Smooth muscle cell (in vitro differentiated cells): ENCODE measurements around the gene KLHDC9. TPM values are rescaled to one million over a fixed set of nuclear protein-coding genes. Genes with fewer than 3 reads are reported as not detected.

Source experiments
- DNase-seq: peaks from one replicate; lab custom pipeline; 2025; ENCODE audit not compliant: unreplicated experiment; lab: John Stamatoyannopoulos, UW
- H2AFZ ChIP-seq: fragments of 200-600 bp; sonication (generic); 2 replicates; pipeline ENCODE4 v1.6.0; 2016; ENCODE audit warnings: antibody characterized with exemption, low read depth, mild to moderate bottlenecking
- H3F3A ChIP-seq: fragments of 200-600 bp; sonication (generic); 2 replicates; pipeline ENCODE4 v1.6.0; 2017; ENCODE audit warnings: antibody characterized with exemption, low read depth
- H3K27ac ChIP-seq: fragments of 200-600 bp; sonication (generic); 2 replicates; pipeline ENCODE4 v1.5.1; 2016; ENCODE audit warnings: low read depth, mild to moderate bottlenecking
- H3K27me3 ChIP-seq: fragments of 200-600 bp; sonication (generic); 2 replicates; pipeline ENCODE4 v1.6.1; 2016; ENCODE audit warnings: low read depth, mild to moderate bottlenecking
- H3K36me3 ChIP-seq: fragments of 200-600 bp; sonication (generic); 2 replicates; pipeline ENCODE4 v1.5.1; 2016; ENCODE audit warnings: low read depth
- H3K4me1 ChIP-seq: fragments of 200-600 bp; sonication (generic); 2 replicates; pipeline ENCODE4 v1.5.1; 2016; ENCODE audit warnings: low read depth
- H3K4me2 ChIP-seq: fragments of 200-600 bp; sonication (generic); 2 replicates; pipeline ENCODE4 v1.6.0; 2016; ENCODE audit warnings: mild to moderate bottlenecking
- H3K4me3 ChIP-seq: fragments of 200-600 bp; sonication (generic); 2 replicates; pipeline ENCODE4 v1.5.1; 2016; ENCODE audit warnings: mild to moderate bottlenecking
- H3K79me2 ChIP-seq: fragments of 200-600 bp; sonication (generic); 2 replicates; pipeline ENCODE4 v1.6.0; 2016; ENCODE audit warnings: low read depth, mild to moderate bottlenecking
- H3K9ac ChIP-seq: fragments of 200-600 bp; sonication (generic); 2 replicates; pipeline ENCODE4 v1.6.0; 2016; ENCODE audit warnings: low read depth
- H3K9me3 ChIP-seq: fragments of 200-600 bp; sonication (generic); replicated peaks from 2 replicates; pipeline ENCODE4 v1.5.1; 2016; ENCODE audit warnings: low read depth
- H4K20me1 ChIP-seq: fragments of 200-600 bp; sonication (generic); 2 replicates; pipeline ENCODE4 v1.6.0; 2016; ENCODE audit warnings: low read depth
- CTCF ChIP-seq: fragments of 200-600 bp; sonication (generic); IDR thresholded peaks from 2 replicates; pipeline ENCODE4 v1.5.1; 2017; ENCODE audit warnings: borderline replicate concordance, mild to moderate bottlenecking, antibody characterized with exemption; ENCODE audit not compliant: insufficient read depth, poor library complexity, severe bottlenecking
- WGBS: methylation state at CpG from one replicate; pipeline ENCODE4 v1.1.7; 2016; ENCODE audit warnings: low lambda C conversion rate; 5-methylcytosine and 5-hydroxymethylcytosine counted together
- polyA plus RNA-seq: library from polyadenylated mRNA; unstranded; fragments of >200 nt; fragmentation: Nextera tagmentation; extraction: Ambion mirVana; gene quantifications from 2 replicates; pipeline ENCODE4 v1.2.1, GENCODE V29; 2016
- total RNA-seq: library from RNA; depleted of rRNA; stranded (reverse); fragments of >200 nt; gene quantifications from 2 replicates; pipeline ENCODE4 v1.2.3, GENCODE V29; 2014

Gene KLHDC9
- total and polyA plus RNA-seq, 2 experiments from 2014 or later = 2.2 to 4.6 TPM

GRCh38 chr1:161106431-161106830 is 8.3 kb downstream of the KLHDC9 start:
- Histone ChIP-seq H3K4me2 (no peak overlapping the region), H2AFZ (no peak overlapping the region), H4K20me1 (peaks cover 74% of the 10 kb centered on the region), H3K27me3 (no peaks in the 10 kb centered on the region), H3K36me3 (no peaks in the 10 kb centered on the region), H3F3A (no peaks in the 10 kb centered on the region), H3K9me3 (no peaks in the 10 kb centered on the region), H3K4me1 (no peaks in the 10 kb centered on the region), H3K9ac (no peak overlapping the region), H3K27ac (no peak overlapping the region), H3K79me2 (peaks cover 84% of the 10 kb centered on the region), H3K4me3 (no peak overlapping the region)
- WGBS = 92% methylated on average over 1 of the region's 1 CpG
- no peak for DNase-seq
- no peak for TF ChIP-seq CTCF

GRCh38 chr1:161111117-161111516 is 13.0 kb downstream of the KLHDC9 start:
- 100% methylated on average over 3 of the region's 3 CpGs for WGBS

GRCh38 chr1:161111527-161111926 is 13.4 kb downstream of the KLHDC9 start:
- Histone ChIP-seq H3K27ac (no peak overlapping the region), H3K79me2 (peaks cover 100% of the 10 kb centered on the region), H3K4me2 (no peak overlapping the region), H3F3A (no peaks in the 10 kb centered on the region), H4K20me1 (peaks cover 74% of the 10 kb centered on the region), H3K9ac (no peak overlapping the region), H3K36me3 (no peaks in the 10 kb centered on the region), H3K27me3 (no peaks in the 10 kb centered on the region), H3K4me3 (no peak overlapping the region), H3K4me1 (no peaks in the 10 kb centered on the region), H3K9me3 (no peaks in the 10 kb centered on the region), H2AFZ (no peak overlapping the region)
- no peak for TF ChIP-seq CTCF
- WGBS = 96% methylated on average over 2 of the region's 2 CpGs
- DNase-seq = no peak

More at GRCh38 chr1:161111117-161111516, 13.0 kb downstream of the KLHDC9 start:
- Histone ChIP-seq H2AFZ (no peak overlapping the region), H3K4me2 (no peak overlapping the region), H3K27ac (no peak overlapping the region), H3K9me3 (no peaks in the 10 kb centered on the region), H3K4me1 (no peaks in the 10 kb centered on the region), H4K20me1 (peaks cover 76% of the 10 kb centered on the region), H3K27me3 (no peaks in the 10 kb centered on the region), H3K4me3 (no peak overlapping the region), H3K79me2 (peaks cover 100% of the 10 kb centered on the region), H3K36me3 (no peaks in the 10 kb centered on the region), H3K9ac (no peak overlapping the region), H3F3A (no peaks in the 10 kb centered on the region)
- no peak for TF ChIP-seq CTCF
- no peak for DNase-seq

- Histone ChIP-seq H4K20me1 (peaks cover 61% of the 10 kb centered on the region), H3K27me3 (no peaks in the 10 kb centered on the region), H2AFZ (no peak overlapping the region), H3K27ac (no peak overlapping the region), H3F3A (no peaks in the 10 kb centered on the region), H3K4me3 (no peak overlapping the region), H3K9me3 (no peaks in the 10 kb centered on the region), H3K79me2 (peaks cover 96% of the 10 kb centered on the region), H3K36me3 (no peaks in the 10 kb centered on the region), H3K4me2 (no peak overlapping the region), H3K4me1 (peaks cover 5% of the 10 kb centered on the region), H3K9ac (no peak overlapping the region)
- TF ChIP-seq CTCF = no peak
- no peak for DNase-seq
- 100% methylated on average over 1 of the region's 1 CpG for WGBS
Observed at GRCh38 chr1:161113915-161114314, 15.8 kb downstream of the KLHDC9 start.
